K562 (cell line): Measurements from ENCODE around the gene CFAP251. TPM values are rescaled to one million over a fixed set of nuclear protein-coding genes. Genes with fewer than 3 reads are reported as not detected.
"Not testable (repeated sequence)": the region's sequence is repeated elsewhere in the genome, so short reads cannot be mapped to it uniquely, and the experiment has no call there.

Experiments used
- ATAC-seq: fragments of 200-7000 bp; cut with Tn5 transposase; 3 replicates; pipeline ENCODE4 v1.9.1; 2020; ENCODE audit warnings: moderate library complexity
- BruUV-seq: library from RNA; stranded (reverse); fragments of 400-500 nt; replicated peaks from 2 replicates; lab custom pipeline; 2021; lab: Mats Ljungman, UMichigan
- CTCF ChIA-PET: fragments of 300-600 bp; formaldehyde crosslinking; extraction: SDS; loops from one replicate; lab custom pipeline; 2021; ENCODE audit warnings: low intra/inter-chr PET ratio; lab: Yijun Ruan, JAX
- POLR2A ChIA-PET: fragments of 300-600, 350-650 bp; sonication (Branson Sonifier 250); formaldehyde crosslinking; extraction: SDS; loops from one replicate; lab custom pipeline; 2021; ENCODE audit warnings: antibody characterized with exemption, inconsistent platforms; lab: Yijun Ruan, JAX
- DNase-seq, 4 experiments: peaks; one replicate each; pipeline versions ENCODE4 v3.0.0 to v3.0.0-alpha.2; 2011 to 2018; ENCODE audit warnings: low spot score in 3 of 4, mixed read lengths in 3 of 4; ENCODE audit errors: extremely low read depth in 1 of 4
- FAIRE-seq: peaks from 2 replicates; lab custom pipeline; 2011; peaks lifted over from hg19 to GRCh38; lab: Jason Lieb, UNC
- H2AFZ ChIP-seq: 2 replicates; pipeline ENCODE4 v1.6.0; 2011; ENCODE audit warnings: low read depth, low read length, control low read depth, inconsistent platforms
- H3K27ac ChIP-seq: fragments of 200-600 bp; 3 replicates; pipeline ENCODE4 v1.8.0; 2011; ENCODE audit warnings: low read depth, mild to moderate bottlenecking, control low read depth, inconsistent platforms, low read length, moderate library complexity, mixed read lengths; ENCODE audit errors: extremely low read depth
- H3K27me3 ChIP-seq, 2 experiments: fragments of 300-600 bp in 1 of 2; 2 replicates in 1 of 2; 3 replicates in 1 of 2; pipeline versions ENCODE4 v1.6.0 to v1.8.0; 2011; ENCODE audit warnings: inconsistent platforms in 2 of 2, low read length in 2 of 2, mild to moderate bottlenecking in 1 of 2, mixed read lengths in 1 of 2, moderate library complexity in 1 of 2; ENCODE audit not compliant: control insufficient read depth in 2 of 2, insufficient read depth in 2 of 2
- H3K36me3 ChIP-seq: fragments of 300-600 bp; 3 replicates; pipeline ENCODE4 v1.8.0; 2011; ENCODE audit warnings: mild to moderate bottlenecking, low read length, inconsistent platforms; ENCODE audit not compliant: control insufficient read depth, insufficient read depth
- H3K4me1 ChIP-seq, 2 experiments: fragments of 200-600 bp in 1 of 2; replicated peaks in 1 of 2; 2 replicates in 1 of 2; 3 replicates in 1 of 2; pipeline versions ENCODE4 v1.5.1 to v1.8.0; 2011; ENCODE audit warnings: inconsistent platforms in 2 of 2, low read length in 2 of 2, mild to moderate bottlenecking in 1 of 2, mixed read lengths in 1 of 2, moderate library complexity in 1 of 2; ENCODE audit not compliant: control insufficient read depth in 2 of 2, insufficient read depth in 2 of 2
- H3K4me2 ChIP-seq: 2 replicates; pipeline ENCODE4 v1.6.1; 2011; ENCODE audit warnings: low read length, control low read depth, inconsistent platforms, mixed read lengths; ENCODE audit not compliant: insufficient read depth
- H3K4me3 ChIP-seq: fragments of 200-600 bp; sonication (generic), shearing (Covaris generic); 2 replicates; pipeline ENCODE4 v1.5.1; 2016; ENCODE audit warnings: control low read depth, inconsistent platforms
- H3K79me2 ChIP-seq: fragments of 200-600 bp; 3 replicates; pipeline ENCODE4 v1.8.0; 2011; ENCODE audit warnings: low read length, inconsistent platforms; ENCODE audit not compliant: control insufficient read depth, insufficient read depth
- H3K9ac ChIP-seq, 2 experiments: 2 replicates each; pipeline versions ENCODE4 v1.6.0 to v1.6.1; 2011; ENCODE audit warnings: low read depth in 2 of 2, low read length in 2 of 2, control low read depth in 1 of 2, inconsistent platforms in 1 of 2, mild to moderate bottlenecking in 1 of 2, mixed read lengths in 1 of 2; ENCODE audit not compliant: insufficient read depth in 1 of 2
- H3K9me1 ChIP-seq: one replicate; pipeline ENCODE4 v1.6.0; 2011; ENCODE audit warnings: inconsistent platforms, mild to moderate bottlenecking, low read length, moderate library complexity; ENCODE audit not compliant: control insufficient read depth, insufficient read depth
- H3K9me3 ChIP-seq: replicated peaks from 2 replicates; pipeline ENCODE4 v1.5.1; 2011; ENCODE audit warnings: low read depth, low read length, inconsistent platforms; ENCODE audit not compliant: control insufficient read depth, insufficient read depth
- H4K20me1 ChIP-seq: replicated peaks from 2 replicates; pipeline ENCODE4 v1.6.1; 2011; ENCODE audit warnings: low read length, inconsistent platforms, mixed read lengths; ENCODE audit not compliant: control insufficient read depth, insufficient read depth
- ATF2 ChIP-seq: sonication (generic); formaldehyde crosslinking; IDR thresholded peaks from 2 replicates; pipeline ENCODE4 v1.8.1; 2022; ENCODE audit warnings: missing genetic modification reagents
- KLF6 ChIP-seq: fragments of 250-450 bp; sonication (Bioruptor Pico); IDR thresholded peaks from 2 replicates; pipeline ENCODE4 v1.4.0; 2020; ENCODE audit warnings: mild to moderate bottlenecking, moderate library complexity, borderline replicate concordance
- MYBL2 ChIP-seq, 2 experiments: fragments of 450-650 bp in 1 of 2; sonication (generic) in 1 of 2; formaldehyde crosslinking in 1 of 2; IDR thresholded peaks; 2 replicates each; pipeline versions ENCODE4 v1.6.1 to v1.8.1; 2017 to 2022; ENCODE audit warnings: borderline replicate concordance in 1 of 2, inconsistent platforms in 1 of 2, low read depth in 1 of 2, mild to moderate bottlenecking in 1 of 2, missing genetic modification reagents in 1 of 2, moderate library complexity in 1 of 2
- PCBP2 ChIP-seq: fragments of 200-400 bp; formaldehyde crosslinking; IDR thresholded peaks from 2 replicates; pipeline ENCODE4 v1.6.1; 2018; ENCODE audit warnings: low read length, low read depth, mild to moderate bottlenecking, moderate library complexity; ENCODE audit not compliant: poor library complexity, severe bottlenecking
- WGBS: fragments of 100-300 bp; shearing (Covaris generic); methylation state at CpG from one replicate; pipeline ENCODE4 v1.1.6; 2016; ENCODE audit warnings: low coverage, mixed read lengths; ENCODE audit not compliant: insufficient coverage; ENCODE audit errors: missing lambda C conversion rate; 5-methylcytosine and 5-hydroxymethylcytosine counted together
- in situ Hi-C: fragments of 300-500 bp; cut with MboI; formaldehyde crosslinking; loops from 4 replicates; pipeline ENCODE4 v1.15.0; 2018; ENCODE audit warnings: inconsistent platforms, mixed read lengths
- intact Hi-C: fragments of 100-400 bp; cut with micrococcal nuclease; formaldehyde crosslinking; loops from 2 replicates; pipeline ENCODE4 v1.14.2; 2022
- polyA plus RNA-seq, 8 experiments: library from polyadenylated mRNA; depleted of rRNA in 4 of 8; stranded (reverse) in 5 of 8; unstranded in 3 of 8; fragments of >200 nt; fragmentation: Nextera tagmentation in 2 of 8; fragmentation: Illumina TruSeq in 1 of 8; extraction: Ambion mirVana in 2 of 8; extraction: Trizol in 1 of 8; gene quantifications; 2 replicates each; pipeline versions ENCODE4 v1.2.1 to v1.2.3, GENCODE V29; 2011 to 2014; ENCODE audit warnings: inconsistent platforms in 1 of 8, missing spikeins in 1 of 8
- total RNA-seq, 7 experiments: library from RNA; depleted of rRNA in 6 of 7; stranded (reverse); fragments of >200 nt in 6 of 7; fragmentation: Illumina TruSeq in 2 of 7; extraction: Trizol in 2 of 7; gene quantifications; 2 replicates each; pipeline versions ENCODE4 v1.2.1 to v1.2.3, GENCODE V29; 2011 to 2021; ENCODE audit warnings: low replicate concordance in 1 of 7

CFAP251 gene
- total and polyA plus RNA-seq, 9 of the 15 experiments (the other 6 are each of a cell fraction or from before 2014, with no cell fraction given): 16.6 to 31.0 (median 19.1) TPM

- Histone ChIP-seq H3K79me2 (no peaks in the 10 kb centered on the region), H3K27me3 (no peaks in the 10 kb centered on the region), H3K4me1 (peaks cover 0 to 2% of the 10 kb centered on the region in 2 experiments; a peak in 1 of 5 replicates), H2AFZ (no peak overlapping the region), H3K4me2 (no peak overlapping the region), H4K20me1 (0 out of 2 replicates have a peak, but pooled peaks cover 3% of the 10 kb centered on the region), H3K9me3 (no peaks in the 10 kb centered on the region), H3K27ac (no peak overlapping the region), H3K36me3 (no peaks in the 10 kb centered on the region), H3K4me3 (no peak overlapping the region), H3K9ac (no peak overlapping the region), H3K9me1 (no peaks in the 10 kb centered on the region)
- in situ Hi-C loops (no loop called here), intact Hi-C loops (no loop called here)
- ChIA-PET CTCF (no interaction called here), POLR2A (interaction anchor here (0.6 kb wide), 1 partner anchor 16 kb away, joined by 3 read pairs; no protein-coding TSS in a partner anchor)
- BruUV-seq: no TSS peak
- no peak for TF ChIP-seq ATF2 (CRISPR knock-in tag)
- no peak for TF ChIP-seq KLF6 (CRISPR knock-in tag)
- TF ChIP-seq PCBP2: no peak
- no peak for TF ChIP-seq MYBL2 (IDR thresholded peaks at IDR 0.05; ENCODE audit: low read depth)
- no peak for TF ChIP-seq MYBL2 (CRISPR knock-in tag; IDR thresholded peaks at IDR 0.05; ENCODE audit: borderline replicate concordance)
- DNase-seq (no peak), FAIRE-seq (peak; percentile 15), ATAC-seq (no peak)
- 39% methylated on average over 14 of the region's 14 CpGs for WGBS
Measured at GRCh38 chr12:121986489-121987245, 68.3 kb downstream of the CFAP251 start.

- H3K36me3 ChIP-seq, ATAC-seq, H4K20me1 ChIP-seq, H3K4me3 ChIP-seq, H3K4me2 ChIP-seq, H3K79me2 ChIP-seq, H2AFZ ChIP-seq, intact Hi-C loops, FAIRE-seq, H3K9me1 ChIP-seq, CTCF ChIA-PET, in situ Hi-C loops, DNase-seq, H3K4me1 ChIP-seq, H3K27me3 ChIP-seq, H3K27ac ChIP-seq, BruUV-seq, H3K9ac ChIP-seq, H3K9me3 ChIP-seq: not testable (repeated sequence)
- WGBS: 30% methylated on average over 7 of the region's 10 CpGs
- POLR2A ChIA-PET: interaction anchor here (0.9 kb wide), 1 partner anchor 39 kb away, joined by 3 read pairs; no protein-coding TSS in a partner anchor
Measured at GRCh38 chr12:121988519-121988918, 70.1 kb downstream of the CFAP251 start.
